GM12873 (cell line): ENCODE measurements around the gene PRKCG.

Source experiments
- CTCF ChIP-seq: IDR thresholded peaks from 2 replicates; pipeline ENCODE4 v1.5.1; 2012; ENCODE audit warnings: low read depth, mild to moderate bottlenecking, moderate library complexity, low read length, control low read depth; ENCODE audit not compliant: insufficient read depth; ENCODE audit errors: missing control alignments

The PRKCG gene

GRCh38 chr19:53881482-53882390 lies at the start of gene PRKCG:
Gene PRKCG, plus strand, starts transcription at chr19:53882197. Its CDS starts 298 bp downstream, at chr19:53882495.
- peak; percentile 49 for TF ChIP-seq CTCF

GRCh38 chr19:53844849-53845246 lies 37.1 kb upstream of the PRKCG start:
- no peak for TF ChIP-seq CTCF

- no peak for TF ChIP-seq CTCF
Observed at GRCh38 chr19:53847555-53847954, 34.4 kb upstream of the PRKCG start.

- no peak for TF ChIP-seq CTCF
Observed at GRCh38 chr19:53849237-53849676, 32.7 kb upstream of the PRKCG start.

- no peak for TF ChIP-seq CTCF
Observed at GRCh38 chr19:53853707-53854106, 28.3 kb upstream of the PRKCG start.

GRCh38 chr19:53864308-53864836 lies 17.6 kb upstream of the PRKCG start:
- TF ChIP-seq CTCF, result no peak

GRCh38 chr19:53865523-53865917 lies 16.5 kb upstream of the PRKCG start:
- no peak for TF ChIP-seq CTCF
